NCI-H128 (cell line): ENCODE measurements around the gene MTMR11.
A peak's percentile ranks its signal among the peaks of the same experiment; 100 is the strongest.
"Not testable (repeated sequence)": the region's sequence is repeated elsewhere in the genome, so short reads cannot be mapped to it uniquely, and the experiment has no call there.

Experiments used
- DNase-seq: peaks from one replicate; lab custom pipeline; 2025; ENCODE audit not compliant: unreplicated experiment; lab: John Stamatoyannopoulos, UW

MTMR11 gene

GRCh38 chr1:149903836-149904491 is 32.7 kb downstream of the MTMR11 start:
- DNase-seq = no peak

- peak; percentile 94 for DNase-seq
Observed at GRCh38 chr1:149899460-149900284, 37.0 kb downstream of the MTMR11 start, which contains the start of gene BOLA1. TSS of gene BOLA1 (plus strand) at chr1:149899568. CDS start at chr1:149900060, 492 bp downstream.

- no peak for DNase-seq
Observed at GRCh38 chr1:149896575-149896974, 40.1 kb downstream of the MTMR11 start.

- no peak for DNase-seq
Observed at GRCh38 chr1:149888999-149889289, 47.7 kb downstream of the MTMR11 start.

- peak; percentile 26 for DNase-seq
Observed at GRCh38 chr1:149888247-149888998, 48.3 kb downstream of the MTMR11 start.

- DNase-seq = peak; percentile 91
Observed at GRCh38 chr1:149887456-149888246, 49.0 kb downstream of the MTMR11 start.

GRCh38 chr1:149887196-149887455 is 49.6 kb downstream of the MTMR11 start:
- not testable (repeated sequence) for DNase-seq

- DNase-seq = peak; percentile 95
Observed at GRCh38 chr1:149886396-149887195, 50.1 kb downstream of the MTMR11 start.

- not testable (repeated sequence) for DNase-seq
Observed at GRCh38 chr1:149886121-149886395, 50.6 kb downstream of the MTMR11 start.

- peak; percentile 62 for DNase-seq
Observed at GRCh38 chr1:149885339-149886120, 51.1 kb downstream of the MTMR11 start.

GRCh38 chr1:149884433-149885338 is 52.0 kb downstream of the MTMR11 start:
- DNase-seq = no peak

GRCh38 chr1:149883598-149884247 is 53.0 kb downstream of the MTMR11 start:
- no peak for DNase-seq

GRCh38 chr1:149881876-149882275 is 54.8 kb downstream of the MTMR11 start:
- DNase-seq = no peak

- no peak for DNase-seq
Observed at GRCh38 chr1:149879556-149879955, 57.1 kb downstream of the MTMR11 start.
